ENCODE results near the gene PLPPR3.

DNA sequence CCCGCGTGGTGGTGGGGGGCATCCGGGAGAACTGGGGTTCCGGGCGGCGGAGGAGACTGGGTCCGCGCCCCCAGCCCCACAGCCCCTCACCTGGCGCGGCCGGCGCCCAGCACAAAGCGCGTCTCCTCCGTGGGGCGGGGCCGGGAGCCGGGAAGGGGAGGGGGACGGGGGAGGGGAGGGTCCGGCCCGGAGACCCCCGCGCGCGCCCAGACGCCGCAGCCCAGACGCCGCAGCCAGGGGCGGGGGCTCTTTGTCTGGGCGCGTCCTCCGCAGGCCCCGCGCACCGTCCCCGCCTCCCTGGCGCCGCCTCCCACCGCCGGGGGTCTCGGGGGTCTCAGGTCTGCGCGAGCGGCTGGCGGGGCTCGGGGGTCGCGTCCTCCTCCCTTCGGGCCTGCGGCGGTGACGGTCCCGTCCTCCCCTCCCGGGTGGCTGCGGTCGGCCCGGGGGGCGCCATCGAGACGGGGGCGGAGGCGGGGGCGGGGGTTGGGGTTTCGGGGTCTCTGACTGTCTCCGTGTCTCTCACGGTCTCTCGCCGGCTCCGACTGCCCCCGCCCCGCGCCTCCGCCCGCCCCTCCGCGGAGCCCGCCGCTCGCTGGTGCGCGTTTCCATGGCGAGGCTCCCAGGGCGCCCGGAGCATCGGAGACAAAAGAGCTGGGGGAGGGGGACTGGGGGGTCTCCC, at the start of gene PLPPR3:
- TF ChIP-seq POLR2A (IDR thresholded peaks at IDR 0.05), result no peak
- TF ChIP-seq, protein P1, sequence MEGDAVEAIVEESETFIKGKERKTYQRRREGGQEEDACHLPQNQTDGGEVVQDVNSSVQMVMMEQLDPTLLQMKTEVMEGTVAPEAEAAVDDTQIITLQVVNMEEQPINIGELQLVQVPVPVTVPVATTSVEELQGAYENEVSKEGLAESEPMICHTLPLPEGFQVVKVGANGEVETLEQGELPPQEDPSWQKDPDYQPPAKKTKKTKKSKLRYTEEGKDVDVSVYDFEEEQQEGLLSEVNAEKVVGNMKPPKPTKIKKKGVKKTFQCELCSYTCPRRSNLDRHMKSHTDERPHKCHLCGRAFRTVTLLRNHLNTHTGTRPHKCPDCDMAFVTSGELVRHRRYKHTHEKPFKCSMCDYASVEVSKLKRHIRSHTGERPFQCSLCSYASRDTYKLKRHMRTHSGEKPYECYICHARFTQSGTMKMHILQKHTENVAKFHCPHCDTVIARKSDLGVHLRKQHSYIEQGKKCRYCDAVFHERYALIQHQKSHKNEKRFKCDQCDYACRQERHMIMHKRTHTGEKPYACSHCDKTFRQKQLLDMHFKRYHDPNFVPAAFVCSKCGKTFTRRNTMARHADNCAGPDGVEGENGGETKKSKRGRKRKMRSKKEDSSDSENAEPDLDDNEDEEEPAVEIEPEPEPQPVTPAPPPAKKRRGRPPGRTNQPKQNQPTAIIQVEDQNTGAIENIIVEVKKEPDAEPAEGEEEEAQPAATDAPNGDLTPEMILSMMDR (IDR thresholded peaks at IDR 0.05 in 4 of 5, conservative IDR thresholded peaks at IDR 0.05 in 1 of 5), result no peak

Data from gastrocnemius medialis (tissue), 4 donors.